Endothelial cell of umbilical vein (primary cell): ENCODE data around the gene NECTIN2. TPM values are rescaled to one million over a fixed set of nuclear protein-coding genes. Genes with fewer than 3 reads are reported as not detected.

Experiments used
- BruUV-seq: library from RNA; stranded (reverse); fragments of 400-500 nt; replicated peaks from 2 replicates; lab custom pipeline; 2021; lab: Mats Ljungman, UMichigan
- CTCF ChIA-PET: fragments of 300-600, 350-600 bp; sonication (Branson Sonifier 250); formaldehyde crosslinking; loops from one replicate; lab custom pipeline; 2021; ENCODE audit warnings: antibody characterized with exemption, inconsistent platforms; lab: Charles Lee
- POLR2A ChIA-PET: fragments of 300-600, 350-600 bp; sonication (Branson Sonifier 250); formaldehyde crosslinking; loops from one replicate; lab custom pipeline; 2021; ENCODE audit warnings: antibody characterized with exemption, inconsistent platforms; lab: Charles Lee
- DNase-seq: peaks from one replicate; pipeline ENCODE4 v3.0.0-alpha.2; 2011; ENCODE audit warnings: low read depth, low spot score
- FAIRE-seq: peaks from 2 replicates; lab custom pipeline; 2011; peaks lifted over from hg19 to GRCh38; lab: Jason Lieb, UNC
- H2AFZ ChIP-seq: 2 replicates; pipeline ENCODE4 v1.6.0; 2012; ENCODE audit warnings: low read depth, low read length, control low read depth, inconsistent platforms
- H3K27ac ChIP-seq: 2 replicates; pipeline ENCODE4 v1.5.1; 2011; ENCODE audit warnings: low read depth, mild to moderate bottlenecking, control low read depth, low read length, moderate library complexity; ENCODE audit not compliant: insufficient read depth
- H3K27me3 ChIP-seq, 2 experiments: 2 replicates each; pipeline versions ENCODE4 v1.6.0 to v1.6.1; 2011; ENCODE audit warnings: low read length in 2 of 2, mixed read lengths in 1 of 2; ENCODE audit not compliant: control insufficient read depth in 2 of 2, insufficient read depth in 2 of 2
- H3K36me3 ChIP-seq, 2 experiments: 2 replicates in 1 of 2; 3 replicates in 1 of 2; pipeline ENCODE4 v1.5.1; 2011; ENCODE audit warnings: low read length in 2 of 2, mild to moderate bottlenecking in 1 of 2, moderate library complexity in 1 of 2; ENCODE audit not compliant: control insufficient read depth in 2 of 2, insufficient read depth in 2 of 2; ENCODE audit errors: extremely low read depth in 1 of 2
- H3K4me1 ChIP-seq: 3 replicates; pipeline ENCODE4 v1.5.1; 2011; ENCODE audit warnings: mild to moderate bottlenecking, low read length; ENCODE audit not compliant: control insufficient read depth, insufficient read depth; ENCODE audit errors: extremely low read depth
- H3K4me2 ChIP-seq: 2 replicates; pipeline ENCODE4 v1.6.1; 2011; ENCODE audit warnings: low read length, control low read depth, mixed read lengths; ENCODE audit not compliant: insufficient read depth
- H3K4me3 ChIP-seq, 3 experiments: fragments of 200-600 bp in 1 of 3; sonication (generic), shearing (Covaris generic) in 1 of 3; replicated peaks in 1 of 3; 2 replicates each; pipeline ENCODE4 v1.5.1; 2011 to 2016; ENCODE audit warnings: control low read depth in 3 of 3, low read length in 3 of 3, mild to moderate bottlenecking in 2 of 3, inconsistent platforms in 1 of 3, low read depth in 1 of 3, moderate library complexity in 1 of 3; ENCODE audit not compliant: insufficient read depth in 1 of 3
- H3K79me2 ChIP-seq: 2 replicates; pipeline ENCODE4 v1.6.0; 2012; ENCODE audit warnings: low read length, inconsistent platforms; ENCODE audit not compliant: control insufficient read depth, insufficient read depth
- H3K9ac ChIP-seq: replicated peaks from 2 replicates; pipeline ENCODE3; 2011; ENCODE audit warnings: low read length, control low read depth; ENCODE audit not compliant: insufficient read depth; ENCODE audit errors: extremely low read depth
- H3K9me1 ChIP-seq: replicated peaks from 3 replicates; pipeline ENCODE4 v1.6.0; 2011; ENCODE audit warnings: mild to moderate bottlenecking, low read length; ENCODE audit not compliant: control insufficient read depth, insufficient read depth; ENCODE audit errors: extremely low read depth
- H3K9me3 ChIP-seq: replicated peaks from 2 replicates; pipeline ENCODE4 v1.5.1; 2012; ENCODE audit warnings: low read length, inconsistent platforms; ENCODE audit not compliant: control insufficient read depth, insufficient read depth
- H4K20me1 ChIP-seq: replicated peaks from 2 replicates; pipeline ENCODE3; 2011; ENCODE audit warnings: mild to moderate bottlenecking, low read length; ENCODE audit not compliant: control insufficient read depth, insufficient read depth; ENCODE audit errors: extremely low read depth
- CTCF ChIP-seq, 2 donors: IDR thresholded peaks; 1 replicate in 1 of 2; 2 replicates in 1 of 2; pipeline ENCODE4 v1.5.1; 2011; ENCODE audit warnings: low read length in 2 of 2, mild to moderate bottlenecking in 2 of 2, moderate library complexity in 2 of 2, control low read depth in 1 of 2, inconsistent platforms in 1 of 2, low read depth in 1 of 2; ENCODE audit not compliant: insufficient read depth in 1 of 2; ENCODE audit errors: extremely low read depth in 1 of 2
- EZH2 ChIP-seq: IDR thresholded peaks from 2 replicates; pipeline ENCODE4 v1.6.1; 2012; ENCODE audit warnings: borderline replicate concordance, low read depth, mild to moderate bottlenecking, moderate library complexity, low read length, inconsistent platforms; ENCODE audit not compliant: severe bottlenecking
- FOS ChIP-seq: IDR thresholded peaks from 2 replicates; pipeline ENCODE4 v1.6.1; 2011; ENCODE audit warnings: mild to moderate bottlenecking, low read length, moderate library complexity, borderline replicate concordance; ENCODE audit not compliant: insufficient read depth
- GATA2 ChIP-seq: IDR thresholded peaks from 2 replicates; pipeline ENCODE4 v1.7.0; 2011; ENCODE audit warnings: low read depth, mild to moderate bottlenecking, moderate library complexity, mixed read lengths, low read length; ENCODE audit not compliant: insufficient read length, insufficient read depth
- JUN ChIP-seq: IDR thresholded peaks from 2 replicates; pipeline ENCODE4 v1.6.1; 2011; ENCODE audit warnings: borderline replicate concordance, low read depth; ENCODE audit not compliant: insufficient read length, insufficient read depth
- MAX ChIP-seq: IDR thresholded peaks from 2 replicates; pipeline ENCODE4 v1.6.1; 2011; ENCODE audit not compliant: insufficient read depth, insufficient read length
- MYC ChIP-seq: IDR thresholded peaks from one replicate; pipeline ENCODE4 v1.6.1; 2011; ENCODE audit warnings: mild to moderate bottlenecking, low read depth, low read length
- POLR2A ChIP-seq: IDR thresholded peaks from 2 replicates; pipeline ENCODE4 v1.6.1; 2012; ENCODE audit warnings: low read depth, mild to moderate bottlenecking, control low read depth, low read length
- POLR2AphosphoS5 ChIP-seq: IDR thresholded peaks from 2 replicates; pipeline ENCODE4 v1.6.1; 2012; ENCODE audit warnings: low read depth, mild to moderate bottlenecking, control low read depth, low read length, moderate library complexity; ENCODE audit not compliant: insufficient read depth
- dilution Hi-C: fragments of 300-500 bp; cut with MboI; formaldehyde crosslinking; loops from one replicate; pipeline ENCODE4 v1.15.0; 2019; ENCODE audit warnings: low sequenced_read_pairs; ENCODE audit not compliant: extremely low pct_ligation_motif_present
- intact Hi-C: fragments of 100-400 bp; cut with micrococcal nuclease; formaldehyde crosslinking; loops from one replicate; pipeline ENCODE4 v1.10.0; 2022
- polyA plus RNA-seq, 4 experiments: library from polyadenylated mRNA; depleted of rRNA in 3 of 4; stranded (reverse) in 3 of 4; unstranded in 1 of 4; fragments of >200 nt; gene quantifications; 2 replicates each; pipeline versions ENCODE4 v1.2.1 to v1.2.3, GENCODE V29; 2011 to 2012; ENCODE audit warnings: missing spikeins in 1 of 4
- total RNA-seq: library from RNA; stranded (reverse); gene quantifications from 2 replicates; pipeline ENCODE4 v1.2.3, GENCODE V29; 2021

Gene NECTIN2
- total and polyA plus RNA-seq, 2 donors (not counting 3 experiments of a cell fraction or from before 2014, with no cell fraction given): 211 to 238 TPM

GRCh38 chr19:44875666-44876451 is 29.8 kb downstream of the NECTIN2 start:
- no TSS peak for BruUV-seq
- peaks cover 14% of the 10 kb centered on the region for H3K79me2 ChIP-seq
- H3K9me1 ChIP-seq: no peaks in the 10 kb centered on the region
- CTCF ChIA-PET: no interaction called here
- POLR2A ChIA-PET: interaction anchor here (1.7 kb wide), 1 partner anchor 15 kb away, joined by 3 read pairs; the partner anchor contains the start of gene TOMM40
- H2AFZ ChIP-seq: no peak overlapping the region
- H3K36me3 ChIP-seq: peaks cover 16 to 61% of the 10 kb centered on the region in 2 experiments
- dilution Hi-C loops (no loop called here), intact Hi-C loops (no loop called here)
- TF ChIP-seq FOS (no peak), POLR2AphosphoS5 (no peak), EZH2 (no peak), POLR2A (no peak), MYC (no peak), GATA2 (no peak), MAX (no peak), CTCF (IDR thresholded peaks at IDR 0.05; ENCODE audit: extremely low read depth in 1 of 2, insufficient read depth in 1 of 2, low read depth in 1 of 2, low read length in 2 of 2) (no peak), JUN (no peak)
- FAIRE-seq (peak; percentile 66), DNase-seq (no peak)
- H3K9ac ChIP-seq: no peak overlapping the region
- no peaks in the 10 kb centered on the region for H4K20me1 ChIP-seq
- H3K9me3 ChIP-seq: no peaks in the 10 kb centered on the region
- H3K4me3 ChIP-seq: no peak overlapping the region
- no peaks in the 10 kb centered on the region for H3K27me3 ChIP-seq
- H3K4me1 ChIP-seq: peaks cover 16% of the 10 kb centered on the region
- H3K4me2 ChIP-seq: no peak overlapping the region
- H3K27ac ChIP-seq: no peak overlapping the region
